GM04503 (cell line): Measurements from ENCODE around the gene MAP2K1.
A peak's percentile ranks its signal among the peaks of the same experiment; 100 is the strongest.
"Not testable (repeated sequence)": the region's sequence is repeated elsewhere in the genome, so short reads cannot be mapped to it uniquely, and the experiment has no call there.

Experiments
- DNase-seq: peaks from one replicate; pipeline ENCODE4 v3.0.0-alpha.2; 2012; ENCODE audit warnings: low read depth

The MAP2K1 gene

GRCh38 chr15:66477011-66477410 lies 90.3 kb downstream of the MAP2K1 start:
- no peak for DNase-seq

GRCh38 chr15:66480267-66480666 lies 93.6 kb downstream of the MAP2K1 start:
- DNase-seq = no peak

- no peak for DNase-seq
Observed at GRCh38 chr15:66481107-66481856, 94.6 kb downstream of the MAP2K1 start.

GRCh38 chr15:66482539-66482938 lies 95.8 kb downstream of the MAP2K1 start:
- DNase-seq = no peak

GRCh38 chr15:66483131-66483566 lies 96.4 kb downstream of the MAP2K1 start:
- DNase-seq = peak; percentile 48

- no peak for DNase-seq
Observed at GRCh38 chr15:66484539-66485112, 97.9 kb downstream of the MAP2K1 start.

GRCh38 chr15:66486887-66487286 lies 100.2 kb downstream of the MAP2K1 start:
- DNase-seq = no peak

GRCh38 chr15:66488525-66488924 lies 101.8 kb downstream of the MAP2K1 start:
- DNase-seq = no peak

GRCh38 chr15:66489179-66489791 lies 102.6 kb downstream of the MAP2K1 start:
- DNase-seq = no peak

- no peak for DNase-seq
Observed at GRCh38 chr15:66491846-66492245, 105.1 kb downstream of the MAP2K1 start.

- DNase-seq = no peak
Observed at GRCh38 chr15:66494262-66494661, 107.5 kb downstream of the MAP2K1 start.

- no peak for DNase-seq
Observed at GRCh38 chr15:66496951-66497501, 110.3 kb downstream of the MAP2K1 start.

GRCh38 chr15:66497502-66498455 lies 111.1 kb downstream of the MAP2K1 start, which contains the start of gene SNAPC5:
Gene SNAPC5, minus strand, starts transcription at chr15:66497762. Its CDS starts 31 bp downstream, at chr15:66497731.
- DNase-seq = peak; percentile 47

GRCh38 chr15:66498501-66499386 lies 112.0 kb downstream of the MAP2K1 start:
- DNase-seq = no peak

GRCh38 chr15:66500346-66500745 lies 113.6 kb downstream of the MAP2K1 start:
- DNase-seq = not testable (repeated sequence)

- DNase-seq = no peak
Observed at GRCh38 chr15:66502491-66502890, 115.8 kb downstream of the MAP2K1 start.

GRCh38 chr15:66503041-66503648 lies 116.4 kb downstream of the MAP2K1 start:
- not testable (repeated sequence) for DNase-seq

GRCh38 chr15:66503780-66504562 lies 117.3 kb downstream of the MAP2K1 start:
- no peak for DNase-seq
